Measurements from ENCODE around the gene STBD1.

DNA sequence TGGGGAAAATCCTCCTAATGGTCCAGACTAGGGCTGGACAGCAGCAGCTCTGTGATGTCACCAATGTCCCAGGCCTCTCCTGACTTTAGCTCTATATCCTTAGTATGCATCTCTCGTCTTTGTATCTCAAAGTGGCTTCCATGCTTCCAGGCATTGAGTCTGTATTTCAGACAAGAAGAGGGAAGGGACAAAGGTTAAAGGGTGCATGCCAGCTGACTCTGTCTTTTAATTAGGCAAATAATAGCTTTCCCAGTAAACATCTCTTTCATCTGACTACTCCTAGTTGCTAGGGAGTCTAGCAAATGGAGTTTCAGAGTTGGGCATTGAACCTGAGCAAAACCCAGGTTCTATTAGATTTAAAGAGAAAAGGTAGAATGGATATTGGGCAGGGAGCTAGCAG lies 49.6 kb upstream of the STBD1 start:
- TF ChIP-seq SIN3A (IDR thresholded peaks at IDR 0.05; ENCODE audit: borderline replicate concordance, insufficient read depth, low read depth, low read length) = no peak
- TF ChIP-seq CTCF (IDR thresholded peaks at IDR 0.05) = no peak
- TF ChIP-seq TCF7L2 (IDR thresholded peaks at IDR 0.05; ENCODE audit: low read depth, low read length) = no peak

All from Panc1 (cell line).